H9 (cell line): ENCODE data around the gene PCDHGA9. TPM values are rescaled to one million over a fixed set of nuclear protein-coding genes. Genes with fewer than 3 reads are reported as not detected.

Source experiments
- DNase-seq: peaks from one replicate; pipeline ENCODE4 v3.0.0-alpha.2; 2017
- H2AFZ ChIP-seq: one replicate; pipeline ENCODE4 v1.6.1; 2013; ENCODE audit warnings: mild to moderate bottlenecking, low read length, control low read depth, moderate library complexity
- H2AK5ac ChIP-seq: 2 replicates; pipeline ENCODE4 v1.6.1; 2013; ENCODE audit warnings: low read length, control low read depth, mixed read lengths; ENCODE audit not compliant: insufficient read length
- H2BK120ac ChIP-seq: one replicate; pipeline ENCODE4 v1.6.1; 2013; ENCODE audit warnings: low read depth, mild to moderate bottlenecking, low read length, control low read depth, inconsistent platforms; ENCODE audit not compliant: poor library complexity, severe bottlenecking
- H2BK12ac ChIP-seq: 2 replicates; pipeline ENCODE4 v1.6.1; 2013; ENCODE audit warnings: low read length, control low read depth, mixed read lengths, low read depth; ENCODE audit not compliant: insufficient read length
- H2BK15ac ChIP-seq: 2 replicates; pipeline ENCODE4 v1.6.1; 2013; ENCODE audit warnings: low read depth, low read length, control low read depth
- H2BK20ac ChIP-seq: one replicate; pipeline ENCODE4 v1.6.1; 2013; ENCODE audit warnings: low read depth, mild to moderate bottlenecking, low read length, control low read depth, inconsistent platforms; ENCODE audit not compliant: poor library complexity, severe bottlenecking
- H2BK5ac ChIP-seq: 2 replicates; pipeline ENCODE4 v1.6.1; 2013; ENCODE audit warnings: low read length, control low read depth, mixed read lengths; ENCODE audit not compliant: insufficient read length
- H3K14ac ChIP-seq: 2 replicates; pipeline ENCODE4 v1.6.1; 2013; ENCODE audit warnings: low read length, control low read depth; ENCODE audit not compliant: insufficient read depth
- H3K18ac ChIP-seq: 2 replicates; pipeline ENCODE4 v1.6.1; 2013; ENCODE audit warnings: low read depth, mild to moderate bottlenecking, mixed read lengths, low read length, control low read depth; ENCODE audit not compliant: insufficient read length
- H3K23ac ChIP-seq: 2 replicates; pipeline ENCODE4 v1.6.1; 2013; ENCODE audit warnings: low read length, control low read depth, mixed read lengths, low read depth; ENCODE audit not compliant: insufficient read length
- H3K23me2 ChIP-seq: 2 replicates; pipeline ENCODE4 v1.6.1; 2013; ENCODE audit warnings: low read depth, mild to moderate bottlenecking, mixed read lengths, low read length, control low read depth; ENCODE audit not compliant: insufficient read length, poor library complexity, severe bottlenecking
- H3K27ac ChIP-seq: 2 replicates; pipeline ENCODE4 v1.5.1; 2013; ENCODE audit warnings: low read length, control low read depth, mixed read lengths, low read depth; ENCODE audit not compliant: insufficient read length
- H3K27me3 ChIP-seq: 2 replicates; pipeline ENCODE4 v1.6.1; 2013; ENCODE audit warnings: low read length, control low read depth, inconsistent platforms; ENCODE audit not compliant: insufficient read depth
- H3K4ac ChIP-seq: 2 replicates; pipeline ENCODE4 v1.6.1; 2013; ENCODE audit warnings: low read depth, mild to moderate bottlenecking, control low read depth, inconsistent platforms, low read length, moderate library complexity
- H3K4me1 ChIP-seq: 2 replicates; pipeline ENCODE4 v1.6.1; 2013; ENCODE audit warnings: low read length, control low read depth, inconsistent platforms; ENCODE audit not compliant: insufficient read depth
- H3K4me2 ChIP-seq: 2 replicates; pipeline ENCODE4 v1.6.1; 2013; ENCODE audit warnings: low read length, control low read depth, mixed read lengths; ENCODE audit not compliant: insufficient read length, insufficient read depth
- H3K56ac ChIP-seq: 2 replicates; pipeline ENCODE4 v1.6.1; 2013; ENCODE audit warnings: low read depth, mild to moderate bottlenecking, mixed read lengths, low read length, control low read depth; ENCODE audit not compliant: insufficient read length
- H3K79me1 ChIP-seq: 2 replicates; pipeline ENCODE4 v1.6.1; 2013; ENCODE audit warnings: low read depth, mild to moderate bottlenecking, moderate library complexity, low read length, control low read depth, inconsistent platforms; ENCODE audit not compliant: insufficient read depth, poor library complexity, severe bottlenecking
- H3K79me2 ChIP-seq: 2 replicates; pipeline ENCODE4 v1.6.1; 2013; ENCODE audit warnings: low read length, control low read depth, inconsistent platforms; ENCODE audit not compliant: insufficient read depth
- H3K9ac ChIP-seq: 2 replicates; pipeline ENCODE4 v1.6.1; 2013; ENCODE audit warnings: low read length, control low read depth, mixed read lengths; ENCODE audit not compliant: insufficient read length; ENCODE audit errors: extremely low read depth
- H3K9me3 ChIP-seq: one replicate; pipeline ENCODE4 v1.6.1; 2013; ENCODE audit warnings: low read depth, low read length, inconsistent platforms; ENCODE audit not compliant: control insufficient read depth
- H3T11ph ChIP-seq: one replicate; pipeline ENCODE4 v1.6.1; 2013; ENCODE audit warnings: mild to moderate bottlenecking, low read length, control low read depth, inconsistent platforms
- H4K20me1 ChIP-seq: one replicate; pipeline ENCODE4 v1.6.1; 2013; ENCODE audit not compliant: control insufficient read depth, insufficient read length, insufficient read depth
- H4K5ac ChIP-seq: 2 replicates; pipeline ENCODE4 v1.6.1; 2013; ENCODE audit warnings: low read depth, mild to moderate bottlenecking, mixed read lengths, low read length, control low read depth; ENCODE audit not compliant: insufficient read length
- H4K8ac ChIP-seq: replicated peaks from 2 replicates; pipeline ENCODE4 v1.6.1; 2013; ENCODE audit warnings: low read length, control low read depth, mixed read lengths, low read depth; ENCODE audit not compliant: insufficient read length
- H4K91ac ChIP-seq: 2 replicates; pipeline ENCODE4 v1.6.1; 2013; ENCODE audit warnings: low read depth, mild to moderate bottlenecking, moderate library complexity, mixed read lengths, low read length, control low read depth; ENCODE audit not compliant: insufficient read length
- H3K27ac Mint-ChIP-seq, 3 experiments: 2 replicates in 2 of 3; 3 replicates in 1 of 3; pipeline ENCODE4 v1.8.0; 2020 to 2021; ENCODE audit warnings: mixed read lengths in 3 of 3, mild to moderate bottlenecking in 1 of 3, moderate library complexity in 1 of 3
- H3K27me3 Mint-ChIP-seq: 2 replicates; pipeline ENCODE4 v1.8.0; 2021; ENCODE audit warnings: low read depth, mild to moderate bottlenecking, moderate library complexity, mixed read lengths
- H3K36me3 Mint-ChIP-seq, 3 experiments: 2 replicates in 2 of 3; 3 replicates in 1 of 3; pipeline ENCODE4 v1.8.0; 2020 to 2021; ENCODE audit warnings: low read depth in 3 of 3, mixed read lengths in 3 of 3; ENCODE audit not compliant: insufficient read depth in 1 of 3
- H3K4me1 Mint-ChIP-seq, 2 experiments: 2 replicates each; pipeline ENCODE4 v1.8.0; 2020; ENCODE audit warnings: mixed read lengths in 2 of 2
- H3K4me3 Mint-ChIP-seq, 2 experiments: 2 replicates in 1 of 2; 3 replicates in 1 of 2; pipeline ENCODE4 v1.8.0; 2020 to 2021; ENCODE audit warnings: mild to moderate bottlenecking in 2 of 2, mixed read lengths in 2 of 2, moderate library complexity in 1 of 2
- H3K9me3 Mint-ChIP-seq, 2 experiments: 2 replicates in 1 of 2; 3 replicates in 1 of 2; pipeline ENCODE4 v1.8.0; 2020; ENCODE audit warnings: mild to moderate bottlenecking in 2 of 2, mixed read lengths in 2 of 2, moderate library complexity in 1 of 2
- CTCF ChIP-seq: fragments of 200-600 bp; sonication (generic); conservative IDR thresholded peaks from 3 replicates; pipeline ENCODE4 v1.8.0; 2021; ENCODE audit warnings: antibody characterized with exemption, mild to moderate bottlenecking
- WGBS: extraction: QIAGEN DNeasy Blood & Tissue Kit; methylation state at CpG from one replicate; pipeline ENCODE4 v1.1.7; 2013; ENCODE audit warnings: missing lambda C conversion rate, low lambda C conversion rate, mixed read lengths; ENCODE audit not compliant: insufficient read length; ENCODE audit errors: extremely low coverage; 5-methylcytosine and 5-hydroxymethylcytosine counted together
- total RNA-seq: library from RNA; stranded (reverse); gene quantifications from 2 replicates; pipeline ENCODE4 v1.2.1, GENCODE V29; 2021

The PCDHGA9 gene
- total RNA-seq, 1 experiment from 2014 or later, result 1.3 TPM

GRCh38 chr5:141356133-141356532 is 46.4 kb upstream of the PCDHGA9 start:
- peaks cover 25 to 68% (median 50%) of the 10 kb centered on the region in 3 experiments for H3K36me3 Mint-ChIP-seq
- no CpG with 5 or more reads among the region's 5 CpGs for WGBS
- no peak overlapping the region for H2BK5ac ChIP-seq

More at GRCh38 chr5:141356133-141356532, 46.4 kb upstream of the PCDHGA9 start:
- no peak overlapping the region for H3K4ac ChIP-seq
- H2BK20ac ChIP-seq, result no peak overlapping the region
- no peaks in the 10 kb centered on the region for H4K20me1 ChIP-seq
- no peak overlapping the region for H2BK15ac ChIP-seq
- H4K8ac ChIP-seq, result no peak overlapping the region
- H3K4me1 ChIP-seq, result no peaks in the 10 kb centered on the region
- no peak overlapping the region for H3K9ac ChIP-seq
- no peak overlapping the region for H2BK120ac ChIP-seq
- no peak overlapping the region for H2AFZ ChIP-seq
- H3K27ac Mint-ChIP-seq, result no peak overlapping the region
- no peak overlapping the region for H3K18ac ChIP-seq
- no peak overlapping the region for H4K91ac ChIP-seq
- DNase-seq, result no peak
- peaks cover 2 to 3% of the 10 kb centered on the region in 2 experiments; a peak in 2 of 4 replicates for H3K4me1 Mint-ChIP-seq
- H3K9me3 Mint-ChIP-seq, result peaks cover 60 to 63% of the 10 kb centered on the region in 2 experiments
- no peak overlapping the region for H2AK5ac ChIP-seq
- H3K4me2 ChIP-seq, result no peak overlapping the region
- peaks cover 29% of the 10 kb centered on the region for H3K9me3 ChIP-seq
- H3K56ac ChIP-seq, result no peak overlapping the region
- no peaks in the 10 kb centered on the region for H3K79me1 ChIP-seq
- H3K27me3 ChIP-seq, result no peaks in the 10 kb centered on the region
- H2BK12ac ChIP-seq, result no peak overlapping the region
- H3K79me2 ChIP-seq, result no peaks in the 10 kb centered on the region
- no peak overlapping the region for H3K14ac ChIP-seq
- H3K23me2 ChIP-seq, result no peaks in the 10 kb centered on the region
- peaks cover 3% of the 10 kb centered on the region for H3K27me3 Mint-ChIP-seq
- no peak for TF ChIP-seq CTCF
- H3K27ac ChIP-seq, result no peak overlapping the region
- H3K4me3 Mint-ChIP-seq, result peak overlapping the region in 1 of 2 experiments; percentile 8; a peak in 1 of 5 replicates
- no peak overlapping the region for H3T11ph ChIP-seq
- no peak overlapping the region for H4K5ac ChIP-seq
- H3K23ac ChIP-seq, result no peak overlapping the region
